Fibroblast of lung (primary cell): ENCODE results near the gene DNM3. TPM values are rescaled to one million over a fixed set of nuclear protein-coding genes. Genes with fewer than 3 reads are reported as not detected.

Experiments
- DNase-seq, 2 donors: peaks; one replicate each; pipeline versions ENCODE4 v3.0.0 to v3.0.0-alpha.2; 2010; ENCODE audit warnings: low read depth in 2 of 2
- H2AFZ ChIP-seq: 2 replicates; pipeline ENCODE4 v1.5.1; 2012; ENCODE audit warnings: low read length, control low read depth, inconsistent platforms
- H3K27ac ChIP-seq: 2 replicates; pipeline ENCODE4 v1.5.1; 2011; ENCODE audit warnings: low read length, control low read depth; ENCODE audit not compliant: insufficient read depth
- H3K27me3 ChIP-seq: 2 replicates; pipeline ENCODE4 v1.5.1; 2011; ENCODE audit warnings: mild to moderate bottlenecking, low read length; ENCODE audit not compliant: control insufficient read depth, insufficient read depth
- H3K36me3 ChIP-seq: 2 replicates; pipeline ENCODE4 v1.5.1; 2011; ENCODE audit warnings: low read length; ENCODE audit not compliant: control insufficient read depth, insufficient read depth
- H3K4me1 ChIP-seq: 2 replicates; pipeline ENCODE4 v1.5.1; 2011; ENCODE audit warnings: low read length; ENCODE audit not compliant: control insufficient read depth, insufficient read depth; ENCODE audit errors: extremely low read depth
- H3K4me2 ChIP-seq: 2 replicates; pipeline ENCODE4 v1.5.1; 2011; ENCODE audit warnings: low read length, control low read depth; ENCODE audit not compliant: insufficient read depth; ENCODE audit errors: extremely low read depth
- H3K4me3 ChIP-seq, 4 experiments: fragments of 200-600 bp in 1 of 4; sonication (generic) in 1 of 4; replicated peaks in 1 of 4; 2 replicates each; pipeline ENCODE4 v1.5.1; 2011 to 2016; ENCODE audit warnings: low read length in 4 of 4, low read depth in 3 of 4, mild to moderate bottlenecking in 3 of 4, control low read depth in 2 of 4, inconsistent platforms in 1 of 4, mixed read lengths in 1 of 4; ENCODE audit not compliant: insufficient read depth in 1 of 4; ENCODE audit errors: control extremely low read depth in 1 of 4
- H3K79me2 ChIP-seq: 2 replicates; pipeline ENCODE4 v1.5.1; 2012; ENCODE audit warnings: mild to moderate bottlenecking, low read length, inconsistent platforms; ENCODE audit not compliant: control insufficient read depth, insufficient read depth
- H3K9ac ChIP-seq: 2 replicates; pipeline ENCODE4 v1.5.1; 2011; ENCODE audit warnings: mild to moderate bottlenecking, low read length, control low read depth; ENCODE audit not compliant: insufficient read depth
- H3K9me3 ChIP-seq: 2 replicates; pipeline ENCODE4 v1.5.1; 2012; ENCODE audit warnings: low read depth, low read length; ENCODE audit not compliant: control insufficient read depth, insufficient read depth
- H4K20me1 ChIP-seq: 2 replicates; pipeline ENCODE4 v1.5.1; 2011; ENCODE audit warnings: low read length; ENCODE audit not compliant: control insufficient read depth, insufficient read depth; ENCODE audit errors: extremely low read depth
- EZH2 ChIP-seq: IDR thresholded peaks from 2 replicates; pipeline ENCODE4 v1.5.1; 2012; ENCODE audit warnings: low read length, control low read depth, mild to moderate bottlenecking; ENCODE audit errors: missing control alignments
- polyA plus RNA-seq, 2 donors: library from polyadenylated mRNA; depleted of rRNA in 1 of 2; stranded (reverse) in 1 of 2; unstranded in 1 of 2; fragments of >200 nt; gene quantifications; 2 replicates each; pipeline ENCODE4 v1.2.1, GENCODE V29; 2011 to 2012; ENCODE audit warnings: missing spikeins in 1 of 2
- total RNA-seq: library from RNA; depleted of rRNA; stranded (reverse); fragments of >200 nt; gene quantifications from 2 replicates; pipeline ENCODE4 v1.2.1, GENCODE V29; 2014
- TF ChIP-seq, protein P1 (sequence below), 2 donors: IDR thresholded peaks in 1 of 2; conservative IDR thresholded peaks in 1 of 2; 1 replicate in 1 of 2; 2 replicates in 1 of 2; pipeline ENCODE4 v1.5.1; 2011 to 2012; ENCODE audit warnings: low read length in 2 of 2, control low read depth in 1 of 2, inconsistent platforms in 1 of 2, low read depth in 1 of 2, mild to moderate bottlenecking in 1 of 2

DNM3 gene
- total and polyA plus RNA-seq, 2 donors (not counting 1 experiment from before 2014, with no cell fraction given) = 1.6 to 3.6 TPM

DNA sequence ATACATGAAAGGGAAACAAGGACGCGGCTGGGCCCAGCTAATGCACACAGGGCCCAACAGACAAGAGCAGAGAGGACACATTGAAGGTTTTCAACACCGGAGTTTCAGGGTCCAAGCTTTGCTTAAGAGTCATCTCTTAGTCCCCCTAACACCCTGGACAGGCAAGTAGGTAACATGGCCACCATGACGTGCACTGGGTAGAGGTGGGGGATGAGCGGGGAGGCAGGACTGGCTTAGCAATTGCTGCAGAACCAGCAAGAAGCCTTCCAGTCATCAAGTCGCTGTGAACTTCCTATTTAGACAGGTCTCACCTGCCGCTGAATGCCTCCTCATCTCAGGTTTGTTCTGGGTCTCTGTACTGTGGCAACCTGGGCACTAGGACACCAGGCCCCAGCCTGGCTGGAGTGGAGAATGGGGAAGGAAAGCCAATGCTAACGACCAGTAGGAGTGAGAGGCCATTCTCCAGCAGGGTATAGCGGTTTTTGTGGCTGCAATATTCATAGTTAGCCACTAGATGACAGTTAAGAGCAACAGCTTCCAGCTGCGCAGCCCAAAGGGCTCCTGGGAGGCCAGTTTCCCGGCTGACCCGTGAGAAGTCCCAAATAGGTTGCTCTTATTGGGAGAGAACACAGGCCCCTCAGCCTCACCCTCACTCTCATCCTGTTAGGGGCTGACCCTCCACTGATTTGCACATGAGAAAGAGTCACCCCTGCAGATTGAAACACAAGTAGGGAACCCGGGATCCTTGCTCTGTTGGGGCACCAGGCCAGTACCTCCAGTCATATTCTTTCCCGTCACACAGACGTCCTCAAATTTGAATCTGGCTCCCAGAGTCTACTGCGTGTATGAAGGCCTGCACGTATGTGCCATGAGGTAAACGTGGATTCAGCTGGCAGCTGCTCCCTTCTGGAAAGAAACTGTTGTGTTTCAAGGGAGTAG lies 608.6 kb downstream of the DNM3 start:
- H3K9me3 ChIP-seq = no peaks in the 10 kb centered on the region
- no peak for TF ChIP-seq EZH2
- TF ChIP-seq, protein P1, sequence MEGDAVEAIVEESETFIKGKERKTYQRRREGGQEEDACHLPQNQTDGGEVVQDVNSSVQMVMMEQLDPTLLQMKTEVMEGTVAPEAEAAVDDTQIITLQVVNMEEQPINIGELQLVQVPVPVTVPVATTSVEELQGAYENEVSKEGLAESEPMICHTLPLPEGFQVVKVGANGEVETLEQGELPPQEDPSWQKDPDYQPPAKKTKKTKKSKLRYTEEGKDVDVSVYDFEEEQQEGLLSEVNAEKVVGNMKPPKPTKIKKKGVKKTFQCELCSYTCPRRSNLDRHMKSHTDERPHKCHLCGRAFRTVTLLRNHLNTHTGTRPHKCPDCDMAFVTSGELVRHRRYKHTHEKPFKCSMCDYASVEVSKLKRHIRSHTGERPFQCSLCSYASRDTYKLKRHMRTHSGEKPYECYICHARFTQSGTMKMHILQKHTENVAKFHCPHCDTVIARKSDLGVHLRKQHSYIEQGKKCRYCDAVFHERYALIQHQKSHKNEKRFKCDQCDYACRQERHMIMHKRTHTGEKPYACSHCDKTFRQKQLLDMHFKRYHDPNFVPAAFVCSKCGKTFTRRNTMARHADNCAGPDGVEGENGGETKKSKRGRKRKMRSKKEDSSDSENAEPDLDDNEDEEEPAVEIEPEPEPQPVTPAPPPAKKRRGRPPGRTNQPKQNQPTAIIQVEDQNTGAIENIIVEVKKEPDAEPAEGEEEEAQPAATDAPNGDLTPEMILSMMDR (conservative IDR thresholded peaks at IDR 0.05 in 1 of 2, IDR thresholded peaks at IDR 0.05 in 1 of 2; ENCODE audit: low read depth in 1 of 2, low read length in 2 of 2) = peak; percentile 90 to 94
- no peak overlapping the region for H3K9ac ChIP-seq
- H3K27ac ChIP-seq = no peak overlapping the region
- peak overlapping the region; percentile 15 for H3K4me2 ChIP-seq
- no peaks in the 10 kb centered on the region for H3K36me3 ChIP-seq
- DNase-seq = peak; percentile 55 to 67
- no peak overlapping the region for H3K4me3 ChIP-seq
- peaks cover 2% of the 10 kb centered on the region for H3K4me1 ChIP-seq
- H3K79me2 ChIP-seq = no peaks in the 10 kb centered on the region
- peak overlapping the region; percentile 83 for H2AFZ ChIP-seq
- no peaks in the 10 kb centered on the region for H4K20me1 ChIP-seq
- peaks cover 2% of the 10 kb centered on the region for H3K27me3 ChIP-seq

DNA sequence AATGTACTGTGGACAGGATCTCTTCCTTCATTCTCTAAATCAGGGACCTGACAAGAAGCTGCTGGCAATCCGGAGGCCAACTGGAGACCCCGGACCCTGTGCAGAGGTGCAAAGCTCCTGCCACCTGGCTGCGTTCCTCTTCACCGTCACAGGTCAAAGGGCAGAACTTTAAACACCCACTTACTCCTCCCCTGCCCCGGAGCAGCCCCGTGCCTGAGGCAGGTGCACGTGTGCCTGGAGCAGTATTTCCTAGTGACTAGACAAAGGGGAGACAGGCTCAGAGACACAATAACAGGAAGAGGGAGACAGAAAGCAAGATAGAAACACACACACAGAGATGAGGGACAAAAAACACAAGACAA lies 609.2 kb downstream of the DNM3 start:
- peaks cover 2% of the 10 kb centered on the region for H3K4me1 ChIP-seq
- no peaks in the 10 kb centered on the region for H4K20me1 ChIP-seq
- H3K27me3 ChIP-seq = peaks cover 2% of the 10 kb centered on the region
- TF ChIP-seq EZH2 = no peak
- TF ChIP-seq, protein P1 (conservative IDR thresholded peaks at IDR 0.05 in 1 of 2, IDR thresholded peaks at IDR 0.05 in 1 of 2; ENCODE audit: low read depth in 1 of 2, low read length in 2 of 2) = no peak
- no peak overlapping the region for H3K4me3 ChIP-seq
- H3K4me2 ChIP-seq = peak overlapping the region; percentile 9
- H3K79me2 ChIP-seq = no peaks in the 10 kb centered on the region
- no peaks in the 10 kb centered on the region for H3K9me3 ChIP-seq
- no peak overlapping the region for H3K9ac ChIP-seq
- no peak overlapping the region for H3K27ac ChIP-seq
- peak overlapping the region; percentile 77 for H2AFZ ChIP-seq
- no peak for DNase-seq
- H3K36me3 ChIP-seq = no peaks in the 10 kb centered on the region

- Histone ChIP-seq H4K20me1 (no peaks in the 10 kb centered on the region), H3K4me1 (peaks cover 2% of the 10 kb centered on the region), H3K27me3 (peaks cover 2% of the 10 kb centered on the region), H3K36me3 (no peaks in the 10 kb centered on the region), H3K4me3 (no peak overlapping the region), H3K9me3 (no peaks in the 10 kb centered on the region), H3K79me2 (no peaks in the 10 kb centered on the region), H3K4me2 (no peak overlapping the region), H3K9ac (no peak overlapping the region), H2AFZ (no peak overlapping the region), H3K27ac (no peak overlapping the region)
- TF ChIP-seq, protein P1 (conservative IDR thresholded peaks at IDR 0.05 in 1 of 2, IDR thresholded peaks at IDR 0.05 in 1 of 2; ENCODE audit: low read depth in 1 of 2, low read length in 2 of 2) = no peak
- TF ChIP-seq EZH2 = no peak
- peak; percentile 59 to 83 for DNase-seq
These were observed 609.7 kb downstream of the DNM3 start for GRCh38 chr1:172451002-172451443.
